Measurements from ENCODE around the gene RBFA. TPM values are rescaled to one million over a fixed set of nuclear protein-coding genes. Genes with fewer than 3 reads are reported as not detected.

RBFA gene
- total and polyA plus RNA-seq, 2 of the 13 experiments (the other 11 are each of a cell fraction or from before 2014, with no cell fraction given): 29.7 to 42.4 TPM

DNA sequence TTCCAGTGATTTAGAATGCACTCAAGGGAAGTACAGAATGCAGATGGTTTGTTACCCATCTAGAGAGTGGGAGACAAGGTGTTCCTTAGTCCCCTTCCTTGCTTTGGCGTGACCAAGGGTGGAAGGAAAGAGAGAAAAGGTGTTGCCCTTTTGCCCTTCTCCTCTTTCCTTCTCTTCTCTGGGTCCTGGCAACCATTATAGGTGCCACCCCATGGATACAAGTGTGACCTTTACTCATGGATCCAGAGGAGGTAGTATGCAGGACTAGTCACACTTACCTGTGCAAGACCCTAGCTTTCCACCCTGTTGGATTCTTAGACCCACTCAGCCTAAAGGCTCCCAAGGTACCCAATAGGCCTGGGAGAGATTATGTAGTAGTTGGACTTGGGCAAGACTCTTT, 11.6 kb upstream of the RBFA start (continued):
- TF ChIP-seq, protein P1, sequence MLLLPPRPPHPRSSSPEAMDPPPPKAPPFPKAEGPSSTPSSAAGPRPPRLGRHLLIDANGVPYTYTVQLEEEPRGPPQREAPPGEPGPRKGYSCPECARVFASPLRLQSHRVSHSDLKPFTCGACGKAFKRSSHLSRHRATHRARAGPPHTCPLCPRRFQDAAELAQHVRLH (CRISPR knock-in tag; IDR thresholded peaks at IDR 0.05; ENCODE audit: borderline replicate concordance, low read depth): no peak
- TF ChIP-seq, protein P2, sequence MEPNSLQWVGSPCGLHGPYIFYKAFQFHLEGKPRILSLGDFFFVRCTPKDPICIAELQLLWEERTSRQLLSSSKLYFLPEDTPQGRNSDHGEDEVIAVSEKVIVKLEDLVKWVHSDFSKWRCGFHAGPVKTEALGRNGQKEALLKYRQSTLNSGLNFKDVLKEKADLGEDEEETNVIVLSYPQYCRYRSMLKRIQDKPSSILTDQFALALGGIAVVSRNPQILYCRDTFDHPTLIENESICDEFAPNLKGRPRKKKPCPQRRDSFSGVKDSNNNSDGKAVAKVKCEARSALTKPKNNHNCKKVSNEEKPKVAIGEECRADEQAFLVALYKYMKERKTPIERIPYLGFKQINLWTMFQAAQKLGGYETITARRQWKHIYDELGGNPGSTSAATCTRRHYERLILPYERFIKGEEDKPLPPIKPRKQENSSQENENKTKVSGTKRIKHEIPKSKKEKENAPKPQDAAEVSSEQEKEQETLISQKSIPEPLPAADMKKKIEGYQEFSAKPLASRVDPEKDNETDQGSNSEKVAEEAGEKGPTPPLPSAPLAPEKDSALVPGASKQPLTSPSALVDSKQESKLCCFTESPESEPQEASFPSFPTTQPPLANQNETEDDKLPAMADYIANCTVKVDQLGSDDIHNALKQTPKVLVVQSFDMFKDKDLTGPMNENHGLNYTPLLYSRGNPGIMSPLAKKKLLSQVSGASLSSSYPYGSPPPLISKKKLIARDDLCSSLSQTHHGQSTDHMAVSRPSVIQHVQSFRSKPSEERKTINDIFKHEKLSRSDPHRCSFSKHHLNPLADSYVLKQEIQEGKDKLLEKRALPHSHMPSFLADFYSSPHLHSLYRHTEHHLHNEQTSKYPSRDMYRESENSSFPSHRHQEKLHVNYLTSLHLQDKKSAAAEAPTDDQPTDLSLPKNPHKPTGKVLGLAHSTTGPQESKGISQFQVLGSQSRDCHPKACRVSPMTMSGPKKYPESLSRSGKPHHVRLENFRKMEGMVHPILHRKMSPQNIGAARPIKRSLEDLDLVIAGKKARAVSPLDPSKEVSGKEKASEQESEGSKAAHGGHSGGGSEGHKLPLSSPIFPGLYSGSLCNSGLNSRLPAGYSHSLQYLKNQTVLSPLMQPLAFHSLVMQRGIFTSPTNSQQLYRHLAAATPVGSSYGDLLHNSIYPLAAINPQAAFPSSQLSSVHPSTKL (CRISPR knock-in tag; IDR thresholded peaks at IDR 0.05): no peak
- TF ChIP-seq, protein P3, sequence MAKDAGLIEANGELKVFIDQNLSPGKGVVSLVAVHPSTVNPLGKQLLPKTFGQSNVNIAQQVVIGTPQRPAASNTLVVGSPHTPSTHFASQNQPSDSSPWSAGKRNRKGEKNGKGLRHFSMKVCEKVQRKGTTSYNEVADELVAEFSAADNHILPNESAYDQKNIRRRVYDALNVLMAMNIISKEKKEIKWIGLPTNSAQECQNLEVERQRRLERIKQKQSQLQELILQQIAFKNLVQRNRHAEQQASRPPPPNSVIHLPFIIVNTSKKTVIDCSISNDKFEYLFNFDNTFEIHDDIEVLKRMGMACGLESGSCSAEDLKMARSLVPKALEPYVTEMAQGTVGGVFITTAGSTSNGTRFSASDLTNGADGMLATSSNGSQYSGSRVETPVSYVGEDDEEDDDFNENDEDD (CRISPR knock-in tag; IDR thresholded peaks at IDR 0.05; ENCODE audit: borderline replicate concordance): no peak
- TF ChIP-seq, protein P4, sequence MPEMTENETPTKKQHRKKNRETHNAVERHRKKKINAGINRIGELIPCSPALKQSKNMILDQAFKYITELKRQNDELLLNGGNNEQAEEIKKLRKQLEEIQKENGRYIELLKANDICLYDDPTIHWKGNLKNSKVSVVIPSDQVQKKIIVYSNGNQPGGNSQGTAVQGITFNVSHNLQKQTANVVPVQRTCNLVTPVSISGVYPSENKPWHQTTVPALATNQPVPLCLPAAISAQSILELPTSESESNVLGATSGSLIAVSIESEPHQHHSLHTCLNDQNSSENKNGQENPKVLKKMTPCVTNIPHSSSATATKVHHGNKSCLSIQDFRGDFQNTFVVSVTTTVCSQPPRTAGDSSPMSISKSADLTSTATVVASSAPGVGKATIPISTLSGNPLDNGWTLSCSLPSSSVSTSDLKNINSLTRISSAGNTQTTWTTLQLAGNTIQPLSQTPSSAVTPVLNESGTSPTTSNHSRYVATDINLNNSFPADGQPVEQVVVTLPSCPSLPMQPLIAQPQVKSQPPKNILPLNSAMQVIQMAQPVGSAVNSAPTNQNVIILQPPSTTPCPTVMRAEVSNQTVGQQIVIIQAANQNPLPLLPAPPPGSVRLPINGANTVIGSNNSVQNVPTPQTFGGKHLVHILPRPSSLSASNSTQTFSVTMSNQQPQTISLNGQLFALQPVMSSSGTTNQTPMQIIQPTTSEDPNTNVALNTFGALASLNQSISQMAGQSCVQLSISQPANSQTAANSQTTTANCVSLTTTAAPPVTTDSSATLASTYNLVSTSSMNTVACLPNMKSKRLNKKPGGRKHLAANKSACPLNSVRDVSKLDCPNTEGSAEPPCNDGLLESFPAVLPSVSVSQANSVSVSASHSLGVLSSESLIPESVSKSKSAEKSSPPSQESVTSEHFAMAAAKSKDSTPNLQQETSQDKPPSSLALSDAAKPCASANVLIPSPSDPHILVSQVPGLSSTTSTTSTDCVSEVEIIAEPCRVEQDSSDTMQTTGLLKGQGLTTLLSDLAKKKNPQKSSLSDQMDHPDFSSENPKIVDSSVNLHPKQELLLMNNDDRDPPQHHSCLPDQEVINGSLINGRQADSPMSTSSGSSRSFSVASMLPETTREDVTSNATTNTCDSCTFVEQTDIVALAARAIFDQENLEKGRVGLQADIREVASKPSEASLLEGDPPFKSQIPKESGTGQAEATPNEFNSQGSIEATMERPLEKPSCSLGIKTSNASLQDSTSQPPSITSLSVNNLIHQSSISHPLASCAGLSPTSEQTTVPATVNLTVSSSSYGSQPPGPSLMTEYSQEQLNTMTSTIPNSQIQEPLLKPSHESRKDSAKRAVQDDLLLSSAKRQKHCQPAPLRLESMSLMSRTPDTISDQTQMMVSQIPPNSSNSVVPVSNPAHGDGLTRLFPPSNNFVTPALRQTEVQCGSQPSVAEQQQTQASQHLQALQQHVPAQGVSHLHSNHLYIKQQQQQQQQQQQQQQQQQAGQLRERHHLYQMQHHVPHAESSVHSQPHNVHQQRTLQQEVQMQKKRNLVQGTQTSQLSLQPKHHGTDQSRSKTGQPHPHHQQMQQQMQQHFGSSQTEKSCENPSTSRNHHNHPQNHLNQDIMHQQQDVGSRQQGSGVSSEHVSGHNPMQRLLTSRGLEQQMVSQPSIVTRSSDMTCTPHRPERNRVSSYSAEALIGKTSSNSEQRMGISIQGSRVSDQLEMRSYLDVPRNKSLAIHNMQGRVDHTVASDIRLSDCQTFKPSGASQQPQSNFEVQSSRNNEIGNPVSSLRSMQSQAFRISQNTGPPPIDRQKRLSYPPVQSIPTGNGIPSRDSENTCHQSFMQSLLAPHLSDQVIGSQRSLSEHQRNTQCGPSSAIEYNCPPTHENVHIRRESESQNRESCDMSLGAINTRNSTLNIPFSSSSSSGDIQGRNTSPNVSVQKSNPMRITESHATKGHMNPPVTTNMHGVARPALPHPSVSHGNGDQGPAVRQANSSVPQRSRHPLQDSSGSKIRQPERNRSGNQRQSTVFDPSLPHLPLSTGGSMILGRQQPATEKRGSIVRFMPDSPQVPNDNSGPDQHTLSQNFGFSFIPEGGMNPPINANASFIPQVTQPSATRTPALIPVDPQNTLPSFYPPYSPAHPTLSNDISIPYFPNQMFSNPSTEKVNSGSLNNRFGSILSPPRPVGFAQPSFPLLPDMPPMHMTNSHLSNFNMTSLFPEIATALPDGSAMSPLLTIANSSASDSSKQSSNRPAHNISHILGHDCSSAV (CRISPR knock-in tag; IDR thresholded peaks at IDR 0.05; ENCODE audit: borderline replicate concordance): no peak
- no peak for TF ChIP-seq ZSCAN20 (CRISPR knock-in tag; IDR thresholded peaks at IDR 0.05; ENCODE audit: borderline replicate concordance)
- TF ChIP-seq CC2D1A (CRISPR knock-in tag; IDR thresholded peaks at IDR 0.05): no peak
- TF ChIP-seq ZNF12 (CRISPR knock-in tag; IDR thresholded peaks at IDR 0.05): 0 out of 2 replicates have a peak, but pooled peaks have one; percentile 39
- no peak for TF ChIP-seq SOX6 (IDR thresholded peaks at IDR 0.05)
- TF ChIP-seq SOX6 (CRISPR knock-in tag; IDR thresholded peaks at IDR 0.05): no peak
- TF ChIP-seq ZEB1 (IDR thresholded peaks at IDR 0.05; ENCODE audit: insufficient replicate concordance, low read depth): no peak
- no peak for TF ChIP-seq ZBTB42 (CRISPR knock-in tag; IDR thresholded peaks at IDR 0.05)
- no peak for TF ChIP-seq DMAP1 (CRISPR knock-in tag; IDR thresholded peaks at IDR 0.05)
- no peak for TF ChIP-seq ZNF282 (IDR thresholded peaks at IDR 0.05; ENCODE audit: partially characterized antibody)
- peak; percentile 91 for TF ChIP-seq XRCC5 (optimal IDR thresholded peaks at IDR 0.05; ENCODE audit: low read length)
- no peak for TF ChIP-seq FOXA3 (CRISPR knock-in tag; IDR thresholded peaks at IDR 0.05)
- TF ChIP-seq AGO2 (optimal IDR thresholded peaks at IDR 0.05; ENCODE audit: low read depth, low read length): no peak

All from HepG2 (cell line).